Neuronal stem cell (in vitro differentiated cells): Measurements from ENCODE around the gene TPST1.

ENCODE experiments used
- DNase-seq: peaks from one replicate; pipeline ENCODE4 v3.0.0-alpha.2; 2013; ENCODE audit warnings: low spot score
- H2AFZ ChIP-seq: one replicate; pipeline ENCODE4 v1.6.1; 2013; ENCODE audit warnings: mild to moderate bottlenecking, low read length, inconsistent platforms
- H2AK5ac ChIP-seq: 2 replicates; pipeline ENCODE4 v1.6.1; 2013; ENCODE audit warnings: low read depth, mild to moderate bottlenecking, inconsistent platforms, low read length, moderate library complexity, mixed read lengths
- H2BK120ac ChIP-seq: 2 replicates; pipeline ENCODE4 v1.6.1; 2013; ENCODE audit warnings: low read depth, mild to moderate bottlenecking, inconsistent platforms, low read length, moderate library complexity, mixed read lengths
- H2BK12ac ChIP-seq: one replicate; pipeline ENCODE4 v1.6.1; 2013; ENCODE audit warnings: low read length, inconsistent platforms
- H2BK15ac ChIP-seq: 2 replicates; pipeline ENCODE4 v1.6.1; 2013; ENCODE audit warnings: mild to moderate bottlenecking, low read length, inconsistent platforms, mixed read lengths
- H2BK5ac ChIP-seq: one replicate; pipeline ENCODE4 v1.6.1; 2013; ENCODE audit warnings: inconsistent platforms, mild to moderate bottlenecking, low read length, moderate library complexity
- H3K14ac ChIP-seq: one replicate; pipeline ENCODE4 v1.6.1; 2013; ENCODE audit warnings: low read length, inconsistent platforms
- H3K18ac ChIP-seq: 2 replicates; pipeline ENCODE4 v1.6.1; 2013; ENCODE audit warnings: low read length, inconsistent platforms
- H3K23ac ChIP-seq: 2 replicates; pipeline ENCODE4 v1.6.1; 2013; ENCODE audit warnings: low read depth, mild to moderate bottlenecking, mixed read lengths, low read length, inconsistent platforms; ENCODE audit not compliant: poor library complexity
- H3K27ac ChIP-seq: replicated peaks from 3 replicates; pipeline ENCODE4 v1.5.1; 2013; ENCODE audit warnings: low read length, inconsistent platforms
- H3K27me3 ChIP-seq, 3 experiments: 2 replicates each; pipeline ENCODE4 v1.6.1; 2013; ENCODE audit warnings: low read length in 3 of 3, mild to moderate bottlenecking in 2 of 3, inconsistent platforms in 1 of 3, low read depth in 1 of 3, mixed read lengths in 1 of 3, moderate library complexity in 1 of 3; ENCODE audit not compliant: control insufficient read depth in 3 of 3, insufficient read depth in 3 of 3
- H3K36me3 ChIP-seq, 2 donors: replicated peaks in 1 of 2; 2 replicates each; pipeline ENCODE4 v1.6.1; 2013; ENCODE audit warnings: low read length in 2 of 2; ENCODE audit not compliant: control insufficient read depth in 2 of 2, insufficient read depth in 2 of 2
- H3K4ac ChIP-seq: 2 replicates; pipeline ENCODE4 v1.6.1; 2013; ENCODE audit warnings: inconsistent platforms, mild to moderate bottlenecking, low read length, moderate library complexity
- H3K4me1 ChIP-seq, 2 donors: 1 replicate in 1 of 2; 2 replicates in 1 of 2; pipeline ENCODE4 v1.6.1; 2013; ENCODE audit warnings: low read length in 2 of 2, low read depth in 1 of 2; ENCODE audit not compliant: control insufficient read depth in 2 of 2, insufficient read depth in 1 of 2
- H3K4me2 ChIP-seq: one replicate; pipeline ENCODE4 v1.6.1; 2013; ENCODE audit warnings: mild to moderate bottlenecking, low read length, inconsistent platforms; ENCODE audit not compliant: insufficient read depth, poor library complexity, severe bottlenecking
- H3K4me3 ChIP-seq, 2 donors: 2 replicates each; pipeline ENCODE4 v1.5.1; 2013; ENCODE audit warnings: low read length in 2 of 2, mild to moderate bottlenecking in 2 of 2, inconsistent platforms in 1 of 2, moderate library complexity in 1 of 2
- H3K79me1 ChIP-seq: one replicate; pipeline ENCODE4 v1.6.1; 2013; ENCODE audit warnings: low read depth, mild to moderate bottlenecking, inconsistent platforms, low read length, moderate library complexity
- H3K9ac ChIP-seq: one replicate; pipeline ENCODE4 v1.6.1; 2013; ENCODE audit warnings: mild to moderate bottlenecking, low read depth, low read length, inconsistent platforms; ENCODE audit not compliant: poor library complexity
- H3K9me3 ChIP-seq, 2 donors: replicated peaks in 1 of 2; 2 replicates each; pipeline versions ENCODE3 to v1.6.1; 2013; ENCODE audit warnings: low read length in 2 of 2, mild to moderate bottlenecking in 2 of 2, inconsistent platforms in 1 of 2, low read depth in 1 of 2, mixed read lengths in 1 of 2, moderate library complexity in 1 of 2; ENCODE audit not compliant: control insufficient read depth in 2 of 2, insufficient read depth in 1 of 2
- H4K8ac ChIP-seq: one replicate; pipeline ENCODE4 v1.6.1; 2013; ENCODE audit warnings: low read depth, mild to moderate bottlenecking, inconsistent platforms, low read length, moderate library complexity
- H4K91ac ChIP-seq: one replicate; pipeline ENCODE4 v1.6.1; 2013; ENCODE audit warnings: low read length, low read depth, mild to moderate bottlenecking, inconsistent platforms; ENCODE audit not compliant: poor library complexity
- WGBS, 2 donors: extraction: QIAGEN DNeasy Blood & Tissue Kit; methylation state at CpG; one replicate each; pipeline ENCODE4 v1.1.7; 2013; ENCODE audit warnings: missing lambda C conversion rate in 2 of 2, mixed read lengths in 1 of 2; ENCODE audit not compliant: insufficient read length in 2 of 2, insufficient replicate concordance in 1 of 2; ENCODE audit errors: extremely low coverage in 2 of 2; 5-methylcytosine and 5-hydroxymethylcytosine counted together

Gene TPST1

DNA sequence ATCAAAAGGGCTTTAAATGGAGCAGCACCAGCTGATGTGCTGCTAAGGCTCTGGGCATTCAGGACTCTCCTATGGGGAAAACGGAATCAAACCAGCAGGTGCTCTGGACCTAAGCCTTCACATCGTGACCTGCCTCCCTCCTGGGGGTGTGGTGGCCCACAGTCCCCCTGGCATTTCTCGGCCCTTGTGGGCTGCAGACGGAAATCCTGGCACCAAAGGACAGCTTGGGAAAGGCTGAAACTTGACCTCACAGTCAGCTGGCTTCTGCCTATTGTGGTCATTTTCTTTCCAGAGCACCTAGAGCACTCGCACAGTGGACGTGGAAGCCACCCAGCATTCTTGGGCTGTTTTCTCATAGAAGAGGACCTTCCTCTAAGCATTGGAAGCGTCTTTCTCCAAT, 74.8 kb downstream of the TPST1 start:
- Histone ChIP-seq H3K9ac (no peak overlapping the region), H2BK120ac (no peak overlapping the region), H4K91ac (no peak overlapping the region), H3K18ac (peak overlapping the region; percentile 83), H3K27me3 (no peaks in the 10 kb centered on the region), H3K9me3 (no peaks in the 10 kb centered on the region), H2BK5ac (no peak overlapping the region), H3K79me1 (no peaks in the 10 kb centered on the region), H3K4me3 (no peak overlapping the region), H2AK5ac (no peak overlapping the region), H3K36me3 (peaks cover 0 to 4% of the 10 kb centered on the region in 2 donors), H3K4me1 (peaks cover 0 to 4% of the 10 kb centered on the region in 2 donors), H2BK15ac (no peak overlapping the region), H4K8ac (no peak overlapping the region), H3K14ac (no peak overlapping the region), H3K23ac (no peak overlapping the region), H3K4ac (no peak overlapping the region), H3K4me2 (no peak overlapping the region), H3K27ac (no peak overlapping the region), H2AFZ (no peak overlapping the region), H2BK12ac (no peak overlapping the region)
- WGBS, 2 donors: no CpG with 5 or more reads among the region's 7 CpGs
- no peak for DNase-seq

DNA sequence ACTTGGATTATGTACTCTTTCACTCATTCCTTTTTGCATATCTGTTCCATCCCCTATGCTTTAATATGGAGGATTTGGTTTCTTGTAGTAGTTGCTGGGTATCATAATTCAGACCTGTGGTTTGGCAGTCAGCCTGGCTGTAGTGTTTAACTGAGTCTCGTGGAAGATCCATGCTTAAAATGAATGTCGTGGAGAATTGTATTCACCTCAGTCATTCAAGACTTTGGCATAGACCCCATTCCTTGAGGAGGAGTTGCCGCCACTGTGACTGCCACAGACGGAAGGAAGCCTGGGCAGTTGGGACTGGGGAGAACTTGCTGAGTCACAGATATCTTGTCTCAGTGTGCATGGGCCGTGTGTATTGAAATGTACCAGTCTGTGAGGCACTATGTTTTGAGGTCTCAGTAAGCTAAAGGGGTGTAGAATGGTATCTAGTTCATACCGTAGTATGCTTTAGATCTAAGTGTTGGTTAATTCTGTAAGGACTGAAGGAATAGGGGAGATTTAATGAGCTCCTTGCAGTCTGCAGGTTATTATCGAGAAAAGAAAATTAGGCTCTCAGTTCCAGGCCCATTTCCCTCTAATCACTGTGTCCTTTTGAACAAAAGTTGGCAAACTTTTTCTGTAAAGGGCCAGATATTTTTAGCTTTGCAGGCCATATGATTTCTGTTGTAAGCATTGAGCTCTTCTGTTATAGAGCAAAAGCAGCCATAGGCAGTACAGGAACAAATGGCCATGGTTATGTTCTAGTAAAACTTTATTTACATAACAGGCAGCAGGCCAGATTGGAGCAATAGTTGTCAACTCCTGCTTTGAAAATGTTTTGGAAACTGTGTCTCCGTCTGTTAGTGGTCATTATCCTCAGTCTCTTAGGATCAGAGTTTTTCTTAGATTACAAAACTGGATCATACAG, 76.8 kb downstream of the TPST1 start:
- no peak overlapping the region for H3K14ac ChIP-seq
- H2BK15ac ChIP-seq: no peak overlapping the region
- H2BK5ac ChIP-seq: no peak overlapping the region
- no peak overlapping the region for H3K4me2 ChIP-seq
- no peak overlapping the region for H2BK12ac ChIP-seq
- no peak for DNase-seq
- H2AFZ ChIP-seq: no peak overlapping the region
- H3K79me1 ChIP-seq: no peaks in the 10 kb centered on the region
- no peak overlapping the region for H3K4me3 ChIP-seq
- H3K4ac ChIP-seq: no peak overlapping the region
- H3K27me3 ChIP-seq: no peaks in the 10 kb centered on the region
- no peak overlapping the region for H2BK120ac ChIP-seq
- H4K8ac ChIP-seq: no peak overlapping the region
- no peak overlapping the region for H3K18ac ChIP-seq
- no peak overlapping the region for H3K27ac ChIP-seq
- no peak overlapping the region for H3K23ac ChIP-seq
- peaks cover 0 to 1% of the 10 kb centered on the region in 2 donors for H3K9me3 ChIP-seq
- peaks cover 0 to 4% of the 10 kb centered on the region in 2 donors for H3K4me1 ChIP-seq
- H3K36me3 ChIP-seq: peaks cover 0 to 3% of the 10 kb centered on the region in 2 donors
- H2AK5ac ChIP-seq: no peak overlapping the region
- H3K9ac ChIP-seq: no peak overlapping the region
- no CpG with 5 or more reads among the region's 8 CpGs for WGBS, 2 donors
- H4K91ac ChIP-seq: no peak overlapping the region

DNA sequence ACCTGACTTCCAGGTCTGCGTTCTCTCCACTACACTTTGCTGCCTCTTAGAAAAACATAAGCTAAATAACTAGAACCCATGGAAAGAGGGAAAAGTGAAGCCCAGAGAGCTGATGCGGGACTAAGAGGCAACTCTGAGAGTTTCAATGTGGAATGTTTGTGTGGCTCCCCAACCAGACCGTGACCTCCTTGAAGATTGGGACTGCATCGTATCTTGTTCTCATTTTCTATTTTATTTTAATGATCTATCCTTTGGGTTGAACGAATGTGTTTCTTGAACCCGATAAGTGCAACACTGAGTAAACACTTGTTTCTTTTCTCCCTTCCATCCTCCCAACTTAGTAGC, 77.4 kb downstream of the TPST1 start:
- no CpG with 5 or more reads among the region's 6 CpGs for WGBS, 2 donors
- Histone ChIP-seq H3K4me3 (no peak overlapping the region), H3K9ac (no peak overlapping the region), H4K8ac (no peak overlapping the region), H2BK15ac (no peak overlapping the region), H3K4me1 (peaks cover 0 to 4% of the 10 kb centered on the region in 2 donors), H2BK5ac (no peak overlapping the region), H3K9me3 (peaks cover 0 to 1% of the 10 kb centered on the region in 2 donors), H3K27me3 (no peaks in the 10 kb centered on the region), H3K4me2 (no peak overlapping the region), H3K79me1 (no peaks in the 10 kb centered on the region), H2AK5ac (no peak overlapping the region), H3K27ac (no peak overlapping the region), H2AFZ (no peak overlapping the region), H3K18ac (no peak overlapping the region), H2BK12ac (no peak overlapping the region), H2BK120ac (no peak overlapping the region), H3K23ac (no peak overlapping the region), H3K4ac (no peak overlapping the region), H3K36me3 (peaks cover 0 to 3% of the 10 kb centered on the region in 2 donors), H4K91ac (no peak overlapping the region), H3K14ac (no peak overlapping the region)
- no peak for DNase-seq

- Histone ChIP-seq H3K23ac (no peak overlapping the region), H2BK15ac (no peak overlapping the region), H3K18ac (no peak overlapping the region), H3K4ac (no peak overlapping the region), H3K36me3 (peaks cover 0 to 3% of the 10 kb centered on the region in 2 donors), H2BK5ac (no peak overlapping the region), H2AFZ (no peak overlapping the region), H2BK120ac (no peak overlapping the region), H3K79me1 (no peaks in the 10 kb centered on the region), H3K27ac (no peak overlapping the region), H4K8ac (no peak overlapping the region), H2BK12ac (no peak overlapping the region), H3K14ac (no peak overlapping the region), H3K9ac (no peak overlapping the region), H3K4me1 (peaks cover 0 to 4% of the 10 kb centered on the region in 2 donors), H2AK5ac (no peak overlapping the region), H3K4me3 (no peak overlapping the region), H3K9me3 (peaks cover 0 to 1% of the 10 kb centered on the region in 2 donors), H3K4me2 (no peak overlapping the region), H4K91ac (no peak overlapping the region), H3K27me3 (no peaks in the 10 kb centered on the region)
- WGBS, 2 donors: no CpG with 5 or more reads among the region's 5 CpGs
- no peak for DNase-seq
Measured at GRCh38 chr7:66283003-66283920, 78.1 kb downstream of the TPST1 start.
